Endothelial cell of umbilical vein (primary cell): ENCODE results near the gene MBTD1. TPM values are rescaled to one million over a fixed set of nuclear protein-coding genes. Genes with fewer than 3 reads are reported as not detected.

Experiments used
- BruUV-seq: library from RNA; stranded (reverse); fragments of 400-500 nt; replicated peaks from 2 replicates; lab custom pipeline; 2021; lab: Mats Ljungman, UMichigan
- CTCF ChIA-PET: fragments of 300-600, 350-600 bp; sonication (Branson Sonifier 250); formaldehyde crosslinking; loops from one replicate; lab custom pipeline; 2021; ENCODE audit warnings: antibody characterized with exemption, inconsistent platforms; lab: Charles Lee
- POLR2A ChIA-PET: fragments of 300-600, 350-600 bp; sonication (Branson Sonifier 250); formaldehyde crosslinking; loops from one replicate; lab custom pipeline; 2021; ENCODE audit warnings: antibody characterized with exemption, inconsistent platforms; lab: Charles Lee
- DNase-seq: peaks from one replicate; pipeline ENCODE4 v3.0.0-alpha.2; 2011; ENCODE audit warnings: low read depth, low spot score
- FAIRE-seq: peaks from 2 replicates; lab custom pipeline; 2011; peaks lifted over from hg19 to GRCh38; lab: Jason Lieb, UNC
- H2AFZ ChIP-seq: 2 replicates; pipeline ENCODE4 v1.6.0; 2012; ENCODE audit warnings: low read depth, low read length, control low read depth, inconsistent platforms
- H3K27ac ChIP-seq: 2 replicates; pipeline ENCODE4 v1.5.1; 2011; ENCODE audit warnings: low read depth, mild to moderate bottlenecking, control low read depth, low read length, moderate library complexity; ENCODE audit not compliant: insufficient read depth
- H3K27me3 ChIP-seq, 2 experiments: 2 replicates each; pipeline versions ENCODE4 v1.6.0 to v1.6.1; 2011; ENCODE audit warnings: low read length in 2 of 2, mixed read lengths in 1 of 2; ENCODE audit not compliant: control insufficient read depth in 2 of 2, insufficient read depth in 2 of 2
- H3K36me3 ChIP-seq, 2 experiments: 2 replicates in 1 of 2; 3 replicates in 1 of 2; pipeline ENCODE4 v1.5.1; 2011; ENCODE audit warnings: low read length in 2 of 2, mild to moderate bottlenecking in 1 of 2, moderate library complexity in 1 of 2; ENCODE audit not compliant: control insufficient read depth in 2 of 2, insufficient read depth in 2 of 2; ENCODE audit errors: extremely low read depth in 1 of 2
- H3K4me1 ChIP-seq: 3 replicates; pipeline ENCODE4 v1.5.1; 2011; ENCODE audit warnings: mild to moderate bottlenecking, low read length; ENCODE audit not compliant: control insufficient read depth, insufficient read depth; ENCODE audit errors: extremely low read depth
- H3K4me2 ChIP-seq: 2 replicates; pipeline ENCODE4 v1.6.1; 2011; ENCODE audit warnings: low read length, control low read depth, mixed read lengths; ENCODE audit not compliant: insufficient read depth
- H3K4me3 ChIP-seq, 3 experiments: fragments of 200-600 bp in 1 of 3; sonication (generic), shearing (Covaris generic) in 1 of 3; replicated peaks in 1 of 3; 2 replicates each; pipeline ENCODE4 v1.5.1; 2011 to 2016; ENCODE audit warnings: control low read depth in 3 of 3, low read length in 3 of 3, mild to moderate bottlenecking in 2 of 3, inconsistent platforms in 1 of 3, low read depth in 1 of 3, moderate library complexity in 1 of 3; ENCODE audit not compliant: insufficient read depth in 1 of 3
- H3K79me2 ChIP-seq: 2 replicates; pipeline ENCODE4 v1.6.0; 2012; ENCODE audit warnings: low read length, inconsistent platforms; ENCODE audit not compliant: control insufficient read depth, insufficient read depth
- H3K9ac ChIP-seq: replicated peaks from 2 replicates; pipeline ENCODE3; 2011; ENCODE audit warnings: low read length, control low read depth; ENCODE audit not compliant: insufficient read depth; ENCODE audit errors: extremely low read depth
- H3K9me1 ChIP-seq: replicated peaks from 3 replicates; pipeline ENCODE4 v1.6.0; 2011; ENCODE audit warnings: mild to moderate bottlenecking, low read length; ENCODE audit not compliant: control insufficient read depth, insufficient read depth; ENCODE audit errors: extremely low read depth
- H3K9me3 ChIP-seq: replicated peaks from 2 replicates; pipeline ENCODE4 v1.5.1; 2012; ENCODE audit warnings: low read length, inconsistent platforms; ENCODE audit not compliant: control insufficient read depth, insufficient read depth
- H4K20me1 ChIP-seq: replicated peaks from 2 replicates; pipeline ENCODE3; 2011; ENCODE audit warnings: mild to moderate bottlenecking, low read length; ENCODE audit not compliant: control insufficient read depth, insufficient read depth; ENCODE audit errors: extremely low read depth
- EZH2 ChIP-seq: IDR thresholded peaks from 2 replicates; pipeline ENCODE4 v1.6.1; 2012; ENCODE audit warnings: borderline replicate concordance, low read depth, mild to moderate bottlenecking, moderate library complexity, low read length, inconsistent platforms; ENCODE audit not compliant: severe bottlenecking
- FOS ChIP-seq: IDR thresholded peaks from 2 replicates; pipeline ENCODE4 v1.6.1; 2011; ENCODE audit warnings: mild to moderate bottlenecking, low read length, moderate library complexity, borderline replicate concordance; ENCODE audit not compliant: insufficient read depth
- GATA2 ChIP-seq: IDR thresholded peaks from 2 replicates; pipeline ENCODE4 v1.7.0; 2011; ENCODE audit warnings: low read depth, mild to moderate bottlenecking, moderate library complexity, mixed read lengths, low read length; ENCODE audit not compliant: insufficient read length, insufficient read depth
- JUN ChIP-seq: IDR thresholded peaks from 2 replicates; pipeline ENCODE4 v1.6.1; 2011; ENCODE audit warnings: borderline replicate concordance, low read depth; ENCODE audit not compliant: insufficient read length, insufficient read depth
- MAX ChIP-seq: IDR thresholded peaks from 2 replicates; pipeline ENCODE4 v1.6.1; 2011; ENCODE audit not compliant: insufficient read depth, insufficient read length
- MYC ChIP-seq: IDR thresholded peaks from one replicate; pipeline ENCODE4 v1.6.1; 2011; ENCODE audit warnings: mild to moderate bottlenecking, low read depth, low read length
- POLR2A ChIP-seq: IDR thresholded peaks from 2 replicates; pipeline ENCODE4 v1.6.1; 2012; ENCODE audit warnings: low read depth, mild to moderate bottlenecking, control low read depth, low read length
- POLR2AphosphoS5 ChIP-seq: IDR thresholded peaks from 2 replicates; pipeline ENCODE4 v1.6.1; 2012; ENCODE audit warnings: low read depth, mild to moderate bottlenecking, control low read depth, low read length, moderate library complexity; ENCODE audit not compliant: insufficient read depth
- dilution Hi-C: fragments of 300-500 bp; cut with MboI; formaldehyde crosslinking; loops from one replicate; pipeline ENCODE4 v1.15.0; 2019; ENCODE audit warnings: low sequenced_read_pairs; ENCODE audit not compliant: extremely low pct_ligation_motif_present
- intact Hi-C: fragments of 100-400 bp; cut with micrococcal nuclease; formaldehyde crosslinking; loops from one replicate; pipeline ENCODE4 v1.10.0; 2022
- polyA plus RNA-seq, 4 experiments: library from polyadenylated mRNA; depleted of rRNA in 3 of 4; stranded (reverse) in 3 of 4; unstranded in 1 of 4; fragments of >200 nt; gene quantifications; 2 replicates each; pipeline versions ENCODE4 v1.2.1 to v1.2.3, GENCODE V29; 2011 to 2012; ENCODE audit warnings: missing spikeins in 1 of 4
- total RNA-seq: library from RNA; stranded (reverse); gene quantifications from 2 replicates; pipeline ENCODE4 v1.2.3, GENCODE V29; 2021
- TF ChIP-seq, protein P1 (sequence below), 2 donors: IDR thresholded peaks; 1 replicate in 1 of 2; 2 replicates in 1 of 2; pipeline ENCODE4 v1.5.1; 2011; ENCODE audit warnings: low read length in 2 of 2, mild to moderate bottlenecking in 2 of 2, moderate library complexity in 2 of 2, control low read depth in 1 of 2, inconsistent platforms in 1 of 2, low read depth in 1 of 2; ENCODE audit not compliant: insufficient read depth in 1 of 2; ENCODE audit errors: extremely low read depth in 1 of 2

MBTD1 gene
- total and polyA plus RNA-seq, 2 donors (not counting 3 experiments of a cell fraction or from before 2014, with no cell fraction given): 4.8 to 14.0 TPM

DNA sequence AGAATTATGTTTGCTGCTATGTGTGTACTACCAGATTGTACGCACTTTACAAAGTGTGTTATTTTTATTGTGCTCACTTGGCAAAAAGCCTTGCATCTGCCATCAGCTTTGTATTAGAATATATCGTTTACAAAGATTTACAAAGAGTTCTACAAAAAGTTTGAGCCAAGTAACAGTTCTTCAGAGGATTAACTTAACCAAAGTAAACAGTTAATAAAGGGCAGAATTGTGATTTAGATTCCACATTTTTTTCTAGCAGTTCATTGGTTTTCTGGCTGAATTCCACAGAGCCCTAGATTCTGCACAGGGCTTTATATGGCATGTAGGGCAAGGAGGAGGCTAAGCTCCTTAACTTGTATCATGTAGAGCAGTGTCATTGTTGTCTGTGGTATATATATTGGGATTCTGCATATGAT, 29.9 kb upstream of the MBTD1 start:
- H3K9me1 ChIP-seq: no peaks in the 10 kb centered on the region
- H3K9ac ChIP-seq: no peak overlapping the region
- no peak for TF ChIP-seq POLR2A
- TF ChIP-seq, protein P1, sequence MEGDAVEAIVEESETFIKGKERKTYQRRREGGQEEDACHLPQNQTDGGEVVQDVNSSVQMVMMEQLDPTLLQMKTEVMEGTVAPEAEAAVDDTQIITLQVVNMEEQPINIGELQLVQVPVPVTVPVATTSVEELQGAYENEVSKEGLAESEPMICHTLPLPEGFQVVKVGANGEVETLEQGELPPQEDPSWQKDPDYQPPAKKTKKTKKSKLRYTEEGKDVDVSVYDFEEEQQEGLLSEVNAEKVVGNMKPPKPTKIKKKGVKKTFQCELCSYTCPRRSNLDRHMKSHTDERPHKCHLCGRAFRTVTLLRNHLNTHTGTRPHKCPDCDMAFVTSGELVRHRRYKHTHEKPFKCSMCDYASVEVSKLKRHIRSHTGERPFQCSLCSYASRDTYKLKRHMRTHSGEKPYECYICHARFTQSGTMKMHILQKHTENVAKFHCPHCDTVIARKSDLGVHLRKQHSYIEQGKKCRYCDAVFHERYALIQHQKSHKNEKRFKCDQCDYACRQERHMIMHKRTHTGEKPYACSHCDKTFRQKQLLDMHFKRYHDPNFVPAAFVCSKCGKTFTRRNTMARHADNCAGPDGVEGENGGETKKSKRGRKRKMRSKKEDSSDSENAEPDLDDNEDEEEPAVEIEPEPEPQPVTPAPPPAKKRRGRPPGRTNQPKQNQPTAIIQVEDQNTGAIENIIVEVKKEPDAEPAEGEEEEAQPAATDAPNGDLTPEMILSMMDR (IDR thresholded peaks at IDR 0.05; ENCODE audit: extremely low read depth in 1 of 2, insufficient read depth in 1 of 2, low read depth in 1 of 2, low read length in 2 of 2): no peak
- dilution Hi-C loops: no loop called here
- no peaks in the 10 kb centered on the region for H3K79me2 ChIP-seq
- ChIA-PET POLR2A (no interaction called here), CTCF (no interaction called here)
- no peak for DNase-seq
- H3K4me2 ChIP-seq: no peak overlapping the region
- H3K27ac ChIP-seq: no peak overlapping the region
- no peaks in the 10 kb centered on the region for H4K20me1 ChIP-seq
- no peaks in the 10 kb centered on the region for H3K9me3 ChIP-seq
- H3K4me1 ChIP-seq: no peaks in the 10 kb centered on the region
- no peak for FAIRE-seq
- intact Hi-C loops: no loop called here
- no peak overlapping the region for H2AFZ ChIP-seq
- H3K36me3 ChIP-seq: peaks cover 17 to 28% of the 10 kb centered on the region in 2 experiments
- BruUV-seq: no TSS peak
- no peaks in the 10 kb centered on the region for H3K27me3 ChIP-seq
- H3K4me3 ChIP-seq: no peak overlapping the region

DNA sequence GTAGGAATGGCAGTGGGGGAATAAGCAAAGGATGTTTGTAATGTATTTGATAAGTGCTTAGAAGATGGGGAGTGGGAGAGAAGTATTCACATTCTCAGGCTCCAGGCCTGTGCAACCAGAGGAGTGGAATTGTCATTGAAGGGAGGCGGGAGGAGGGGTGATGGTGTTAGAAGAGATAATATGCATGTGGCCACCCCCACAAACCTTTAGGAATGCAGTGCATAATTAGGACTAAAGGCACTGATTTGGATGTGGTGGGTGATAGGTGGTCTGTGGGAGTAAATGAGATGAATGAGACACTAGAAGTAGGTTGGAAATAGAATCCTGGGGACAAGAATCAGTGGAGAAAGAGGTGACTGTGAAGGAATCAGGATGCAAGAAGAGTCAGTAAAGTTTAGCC, 27.6 kb upstream of the MBTD1 start:
- H2AFZ ChIP-seq: no peak overlapping the region
- no peak overlapping the region for H3K4me3 ChIP-seq
- FAIRE-seq (no peak), DNase-seq (no peak)
- no peaks in the 10 kb centered on the region for H3K27me3 ChIP-seq
- dilution Hi-C loops (no loop called here), intact Hi-C loops (no loop called here)
- no peaks in the 10 kb centered on the region for H3K9me3 ChIP-seq
- H4K20me1 ChIP-seq: no peaks in the 10 kb centered on the region
- TF ChIP-seq, protein P1 (IDR thresholded peaks at IDR 0.05; ENCODE audit: extremely low read depth in 1 of 2, insufficient read depth in 1 of 2, low read depth in 1 of 2, low read length in 2 of 2): no peak
- TF ChIP-seq JUN (no peak), EZH2 (no peak), FOS (no peak), MAX (no peak), POLR2A (no peak), GATA2 (no peak), POLR2AphosphoS5 (no peak), MYC (no peak)
- no peaks in the 10 kb centered on the region for H3K4me1 ChIP-seq
- CTCF ChIA-PET: no interaction called here
- POLR2A ChIA-PET: interaction anchor here (0.7 kb wide), 1 partner anchor 504 kb away, joined by 3 read pairs; no protein-coding TSS in a partner anchor
- no peak overlapping the region for H3K9ac ChIP-seq
- no peaks in the 10 kb centered on the region for H3K79me2 ChIP-seq
- BruUV-seq: no TSS peak
- peaks cover 17 to 27% of the 10 kb centered on the region in 2 experiments for H3K36me3 ChIP-seq
- H3K9me1 ChIP-seq: no peaks in the 10 kb centered on the region
- no peak overlapping the region for H3K27ac ChIP-seq
- no peak overlapping the region for H3K4me2 ChIP-seq
